Erythroblast (primary cell): Measurements from ENCODE around the gene FHL5.

Experiments used
- GATA1 ChIP-seq: IDR thresholded peaks from 2 replicates; pipeline ENCODE4 v1.6.1; 2011; ENCODE audit warnings: low read depth, mild to moderate bottlenecking, control low read depth, low read length, moderate library complexity
- POLR2A ChIP-seq: IDR thresholded peaks from 2 replicates; pipeline ENCODE4 v1.6.1; 2011; ENCODE audit warnings: mild to moderate bottlenecking, low read length

DNA sequence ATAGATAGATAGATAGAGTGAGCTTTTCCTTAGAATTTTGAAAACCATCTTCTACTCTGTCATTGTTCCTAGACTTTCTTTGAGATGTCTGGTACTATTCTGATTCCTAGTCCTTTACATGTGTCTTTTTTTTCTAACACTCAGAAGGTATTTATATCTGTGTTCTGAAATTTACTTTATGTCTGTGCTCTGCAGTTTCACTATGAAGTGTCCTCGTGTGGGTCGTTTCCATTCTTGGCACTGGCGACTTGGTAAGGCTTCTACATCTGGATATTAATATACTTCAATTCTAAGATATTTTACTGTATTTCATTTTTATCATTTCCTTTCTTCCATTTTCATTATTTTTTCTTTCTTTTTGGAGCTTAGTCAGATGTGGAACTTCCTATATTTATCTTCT is 87.0 kb downstream of the FHL5 start:
- TF ChIP-seq POLR2A (no peak), GATA1 (no peak)
